ENCODE data around the gene OR51B6.
"Not testable (repeated sequence)": the region's sequence is repeated elsewhere in the genome, so short reads cannot be mapped to it uniquely, and the experiment has no call there.

The OR51B6 gene

DNA sequence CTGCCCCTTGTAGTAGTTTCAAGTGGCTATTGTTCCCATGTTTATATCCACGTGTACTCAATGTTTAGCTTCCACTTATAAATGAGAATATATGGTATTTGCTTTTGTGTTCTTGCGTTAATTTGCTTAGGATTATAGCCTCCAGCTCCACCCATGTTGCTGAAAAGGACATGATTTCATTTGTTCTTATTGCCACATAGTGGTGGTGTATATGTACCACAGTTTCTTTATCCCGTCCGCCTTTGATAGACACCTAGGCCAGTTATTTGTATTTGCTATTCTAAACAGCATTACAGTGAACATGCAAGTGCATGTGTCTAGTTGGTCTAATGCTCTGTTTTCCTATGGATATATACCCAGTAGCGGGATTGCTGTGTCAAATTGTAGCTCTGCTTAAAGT is 34.0 kb upstream of the OR51B6 start:
- TF ChIP-seq, protein P1, sequence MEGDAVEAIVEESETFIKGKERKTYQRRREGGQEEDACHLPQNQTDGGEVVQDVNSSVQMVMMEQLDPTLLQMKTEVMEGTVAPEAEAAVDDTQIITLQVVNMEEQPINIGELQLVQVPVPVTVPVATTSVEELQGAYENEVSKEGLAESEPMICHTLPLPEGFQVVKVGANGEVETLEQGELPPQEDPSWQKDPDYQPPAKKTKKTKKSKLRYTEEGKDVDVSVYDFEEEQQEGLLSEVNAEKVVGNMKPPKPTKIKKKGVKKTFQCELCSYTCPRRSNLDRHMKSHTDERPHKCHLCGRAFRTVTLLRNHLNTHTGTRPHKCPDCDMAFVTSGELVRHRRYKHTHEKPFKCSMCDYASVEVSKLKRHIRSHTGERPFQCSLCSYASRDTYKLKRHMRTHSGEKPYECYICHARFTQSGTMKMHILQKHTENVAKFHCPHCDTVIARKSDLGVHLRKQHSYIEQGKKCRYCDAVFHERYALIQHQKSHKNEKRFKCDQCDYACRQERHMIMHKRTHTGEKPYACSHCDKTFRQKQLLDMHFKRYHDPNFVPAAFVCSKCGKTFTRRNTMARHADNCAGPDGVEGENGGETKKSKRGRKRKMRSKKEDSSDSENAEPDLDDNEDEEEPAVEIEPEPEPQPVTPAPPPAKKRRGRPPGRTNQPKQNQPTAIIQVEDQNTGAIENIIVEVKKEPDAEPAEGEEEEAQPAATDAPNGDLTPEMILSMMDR (IDR thresholded peaks at IDR 0.05): no peak
- H3K27ac ChIP-seq: no peak overlapping the region
- no peak overlapping the region for H3K4me3 ChIP-seq
- DNase-seq (ENCODE audit: low spot score): no peak

- H3K27ac ChIP-seq: no peak within 1 kb of the TSS
- TF ChIP-seq, protein P1 (IDR thresholded peaks at IDR 0.05): no peak
- DNase-seq (ENCODE audit: low spot score): no peak
- H3K4me3 ChIP-seq: no peak within 1 kb of the TSS
These were observed 27.1 kb upstream of the OR51B6 start, which contains the start of gene OR51B2 for GRCh38 chr11:5324197-5324596. Gene OR51B2 (minus strand): TSS chr11:5324297. CDS start chr11:5324297, 0 bp downstream.

DNA sequence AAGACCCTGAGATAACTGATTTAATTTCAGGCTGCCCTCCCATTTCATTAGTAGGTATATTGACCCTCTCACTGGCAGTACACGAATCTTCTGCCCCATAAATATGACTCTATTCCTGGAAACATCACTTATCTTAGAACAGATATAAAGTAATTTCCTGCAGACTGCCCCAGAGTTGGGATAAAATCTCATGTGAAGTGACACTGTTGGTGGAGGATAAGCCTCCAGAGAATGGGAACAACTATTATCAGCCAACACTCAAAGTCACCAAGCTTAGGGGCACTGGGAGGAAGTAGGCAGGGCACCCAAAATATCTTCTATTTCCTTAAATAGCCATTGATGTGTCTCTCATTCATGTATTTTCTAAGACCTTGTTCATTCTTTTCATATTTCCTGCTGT is 16.1 kb upstream of the OR51B6 start:
- H3K4me3 ChIP-seq: no peak overlapping the region
- no peak overlapping the region for H3K27ac ChIP-seq
- no peak for DNase-seq (ENCODE audit: low spot score)
- TF ChIP-seq, protein P1 (IDR thresholded peaks at IDR 0.05): no peak

- TF ChIP-seq, protein P1 (IDR thresholded peaks at IDR 0.05): no peak
- no peak overlapping the region for H3K4me3 ChIP-seq
- H3K27ac ChIP-seq: no peak overlapping the region
- no peak for DNase-seq (ENCODE audit: low spot score)
These were observed 15.0 kb upstream of the OR51B6 start for GRCh38 chr11:5336331-5336730.

DNA sequence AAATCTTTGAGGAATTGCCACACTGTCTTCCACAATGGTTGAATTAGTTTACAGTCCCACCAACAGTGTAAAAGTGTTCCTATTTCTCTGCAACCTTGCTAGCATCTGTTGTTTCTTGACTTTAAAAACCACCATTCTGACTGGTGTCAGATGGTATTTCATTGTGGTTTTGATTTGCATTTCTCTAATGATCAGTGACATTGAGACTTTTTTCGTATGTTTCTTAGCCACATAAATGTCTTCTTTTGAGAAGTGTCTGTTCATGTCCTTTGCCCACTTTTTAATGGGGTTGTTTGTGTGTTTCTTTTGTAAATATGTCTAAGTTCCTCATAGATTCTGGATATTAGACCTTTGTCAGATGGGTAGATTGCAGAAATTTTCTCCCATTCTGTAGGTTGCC is 14.1 kb upstream of the OR51B6 start:
- not testable (repeated sequence) for H3K27ac ChIP-seq; DNase-seq (ENCODE audit: low spot score); H3K4me3 ChIP-seq

GRCh38 chr11:5339771-5340322 is 11.5 kb upstream of the OR51B6 start:
- no peak overlapping the region for H3K4me3 ChIP-seq
- TF ChIP-seq, protein P1 (IDR thresholded peaks at IDR 0.05): no peak
- no peak for DNase-seq (ENCODE audit: low spot score)
- H3K27ac ChIP-seq: no peak overlapping the region

GRCh38 chr11:5343474-5344335 is 7.6 kb upstream of the OR51B6 start, which contains the start of gene OR51B5:
Gene OR51B5 (minus strand): TSS chr11:5343524. CDS start chr11:5343524, 0 bp downstream.
- H3K27ac ChIP-seq: no peak within 1 kb of the TSS
- H3K4me3 ChIP-seq: no peak within 1 kb of the TSS
- no peak for DNase-seq (ENCODE audit: low spot score)
- TF ChIP-seq, protein P1 (IDR thresholded peaks at IDR 0.05): no peak

All from coronary artery (tissue), 2 donors.